Uterus (tissue), 2 donors: Measurements from ENCODE around the gene ATP2C2.

Experiments
- CTCF ChIP-seq, 4 experiments: fragments of 200-600 bp in 2 of 4; fragments of 450-650 bp in 2 of 4; sonication (generic) in 2 of 4; IDR thresholded peaks; one replicate each; pipeline ENCODE4 v1.5.1; 2016 to 2019; ENCODE audit warnings: antibody characterized with exemption in 4 of 4, mild to moderate bottlenecking in 2 of 4, moderate library complexity in 1 of 4
- POLR2A ChIP-seq, 2 donors: fragments of 450-650 bp; IDR thresholded peaks; one replicate each; pipeline ENCODE4 v1.6.1; 2016; ENCODE audit warnings: antibody characterized with exemption in 2 of 2, mild to moderate bottlenecking in 1 of 2, moderate library complexity in 1 of 2

- TF ChIP-seq CTCF (IDR thresholded peaks at IDR 0.05), result no peak
- TF ChIP-seq POLR2A (IDR thresholded peaks at IDR 0.05), result no peak
Measured at GRCh38 chr16:84458606-84459532, 90.5 kb downstream of the ATP2C2 start.
